ENCODE data around the gene CARD19. TPM values are rescaled to one million over a fixed set of nuclear protein-coding genes. Genes with fewer than 3 reads are reported as not detected.

CARD19 gene
- total RNA-seq (10 to 100 TPM in 1 of 6 donors, 1 to 10 TPM in 5; 4.3 to 11.0 (median 7.0) TPM), polyA plus RNA-seq (10 to 100 TPM; 15.7 to 20.4 TPM)

DNA sequence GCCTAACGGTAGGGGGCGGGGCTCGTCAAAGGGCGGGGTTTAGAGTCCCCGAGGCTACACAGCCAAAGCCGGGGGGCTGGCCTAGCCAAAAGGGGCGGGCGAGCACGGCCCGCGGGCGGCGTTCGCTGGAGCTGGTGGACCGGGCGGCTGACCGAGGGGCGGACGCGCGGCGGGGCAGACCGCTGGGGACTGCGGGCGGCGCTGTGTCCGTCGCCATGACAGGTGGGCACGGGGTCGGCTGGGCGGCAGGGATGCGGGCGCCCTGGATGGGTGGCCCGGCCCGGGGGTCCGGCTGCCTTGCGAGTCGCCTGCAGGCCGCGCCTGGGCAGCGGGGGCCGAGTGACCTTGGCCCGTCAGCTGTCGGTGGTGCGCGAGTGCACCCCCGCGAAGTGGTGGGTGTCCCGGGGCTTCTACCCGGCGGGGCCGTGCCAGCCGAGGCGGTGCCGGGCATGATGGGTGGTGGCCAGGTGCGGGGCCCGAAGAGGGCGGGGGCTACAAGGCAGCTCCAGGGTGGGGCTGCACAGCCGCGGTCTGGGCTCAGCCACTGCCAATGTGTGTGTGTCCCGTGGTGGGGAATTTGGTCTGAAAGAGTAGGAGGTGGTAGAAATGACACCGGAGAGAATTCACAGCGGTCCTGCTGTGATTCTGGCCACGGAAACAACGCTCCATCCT lies at the start of gene CARD19:
Gene CARD19, plus strand, starts transcription at position 87 of the 672 bp plus-strand sequence. Its CDS starts 129 bp downstream, at position 216.
- H3K4me1 ChIP-seq: peaks cover 0 to 25% (median 8%) of the 10 kb centered on the region in 3 donors
- FAIRE-seq (no peak), DNase-seq (peak in 2 of 6 donors; percentile 58 to 71), ATAC-seq (peak; percentile 3 to 27 (median 6))
- peak within 1 kb of the TSS; percentile 72 to 90 (median 86) for H3K27ac ChIP-seq
- no peaks in the 10 kb centered on the region for H3K36me3 ChIP-seq
- H3K9me3 ChIP-seq: no peaks in the 10 kb centered on the region
- 0 to 1% methylated on average over 59 to 65 of the region's 65 CpGs for WGBS, 2 donors
- TF ChIP-seq, protein P1, sequence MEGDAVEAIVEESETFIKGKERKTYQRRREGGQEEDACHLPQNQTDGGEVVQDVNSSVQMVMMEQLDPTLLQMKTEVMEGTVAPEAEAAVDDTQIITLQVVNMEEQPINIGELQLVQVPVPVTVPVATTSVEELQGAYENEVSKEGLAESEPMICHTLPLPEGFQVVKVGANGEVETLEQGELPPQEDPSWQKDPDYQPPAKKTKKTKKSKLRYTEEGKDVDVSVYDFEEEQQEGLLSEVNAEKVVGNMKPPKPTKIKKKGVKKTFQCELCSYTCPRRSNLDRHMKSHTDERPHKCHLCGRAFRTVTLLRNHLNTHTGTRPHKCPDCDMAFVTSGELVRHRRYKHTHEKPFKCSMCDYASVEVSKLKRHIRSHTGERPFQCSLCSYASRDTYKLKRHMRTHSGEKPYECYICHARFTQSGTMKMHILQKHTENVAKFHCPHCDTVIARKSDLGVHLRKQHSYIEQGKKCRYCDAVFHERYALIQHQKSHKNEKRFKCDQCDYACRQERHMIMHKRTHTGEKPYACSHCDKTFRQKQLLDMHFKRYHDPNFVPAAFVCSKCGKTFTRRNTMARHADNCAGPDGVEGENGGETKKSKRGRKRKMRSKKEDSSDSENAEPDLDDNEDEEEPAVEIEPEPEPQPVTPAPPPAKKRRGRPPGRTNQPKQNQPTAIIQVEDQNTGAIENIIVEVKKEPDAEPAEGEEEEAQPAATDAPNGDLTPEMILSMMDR (IDR thresholded peaks at IDR 0.05): no peak
- intact Hi-C loops (cut with DNase I): no loop called here
- peak within 1 kb of the TSS; percentile 76 to 100 (median 93) for H3K4me3 ChIP-seq
- H3K27me3 ChIP-seq: no peaks in the 10 kb centered on the region

- H3K36me3 ChIP-seq: no peaks in the 10 kb centered on the region
- H3K9me3 ChIP-seq: no peaks in the 10 kb centered on the region
- 43 to 49% methylated on average over 8 of the region's 8 CpGs for WGBS, 2 donors
- H3K27ac ChIP-seq: no peak overlapping the region
- peak in 1 of 6 donors; percentile 32 for DNase-seq
- H3K4me1 ChIP-seq: peaks cover 0 to 2% (median 0%) of the 10 kb centered on the region in 3 donors
- TF ChIP-seq, protein P1 (IDR thresholded peaks at IDR 0.05): no peak
- FAIRE-seq: no peak
- peak in 3 of 4 donors; percentile 15 to 51 (median 34) for ATAC-seq
- no peaks in the 10 kb centered on the region for H3K27me3 ChIP-seq
- intact Hi-C loops (cut with DNase I): no loop called here
- no peak overlapping the region for H3K4me3 ChIP-seq
Observed at GRCh38 chr9:93048566-93049448, 47.2 kb upstream of the CARD19 start.

DNA sequence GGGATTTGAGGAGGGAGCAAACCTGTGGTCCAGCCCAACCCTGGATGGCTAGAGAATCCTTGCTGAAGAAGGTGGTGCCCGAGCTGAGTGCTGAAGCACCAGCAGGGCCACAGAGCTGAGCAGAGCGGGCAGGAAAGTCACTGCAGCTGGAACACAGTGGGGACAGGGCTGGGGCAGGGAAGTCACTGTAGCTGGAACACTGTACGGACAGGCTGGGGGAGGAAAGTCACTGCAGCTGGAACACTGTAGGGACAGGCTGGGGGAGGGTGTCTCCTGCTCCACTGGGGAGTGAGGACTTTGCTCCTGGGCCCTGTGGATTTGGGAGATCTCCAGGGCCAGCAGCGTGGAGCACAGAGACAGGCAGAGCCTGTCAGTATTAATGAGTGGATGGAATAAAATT lies 46.5 kb upstream of the CARD19 start:
- FAIRE-seq (no peak), DNase-seq (peak in 1 of 6 donors; percentile 21), ATAC-seq (peak in 3 of 4 donors; percentile 21 to 52 (median 34))
- H3K27me3 ChIP-seq: no peaks in the 10 kb centered on the region
- 54 to 62% methylated on average over 4 of the region's 4 CpGs for WGBS, 2 donors
- H3K4me3 ChIP-seq: no peak overlapping the region
- no peaks in the 10 kb centered on the region for H3K9me3 ChIP-seq
- H3K36me3 ChIP-seq: no peaks in the 10 kb centered on the region
- H3K4me1 ChIP-seq: peaks cover 0 to 2% (median 0%) of the 10 kb centered on the region in 3 donors
- intact Hi-C loops (cut with DNase I): no loop called here
- no peak overlapping the region for H3K27ac ChIP-seq
- TF ChIP-seq, protein P1 (IDR thresholded peaks at IDR 0.05): no peak

DNA sequence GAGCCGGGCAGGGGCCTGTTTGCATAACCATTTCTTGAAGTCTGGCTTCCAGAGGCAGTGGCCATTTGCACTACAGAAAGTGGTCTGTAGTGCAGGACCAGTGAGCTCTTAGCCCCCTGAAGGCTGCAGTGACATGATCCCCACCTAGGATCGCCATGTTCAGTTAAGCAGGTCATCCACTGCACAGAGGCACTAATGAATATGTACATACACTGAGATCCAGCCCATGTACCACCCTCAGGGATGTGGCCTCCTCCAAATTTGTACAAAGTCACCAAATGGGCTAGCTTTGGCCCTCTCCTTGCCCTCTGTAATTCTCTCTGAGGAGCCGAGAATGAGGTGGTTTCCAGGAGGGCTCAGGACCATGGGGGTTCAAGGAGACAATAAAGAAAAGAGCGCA lies 45.8 kb upstream of the CARD19 start:
- H3K27ac ChIP-seq: no peak overlapping the region
- H3K4me3 ChIP-seq: no peak overlapping the region
- H3K27me3 ChIP-seq: no peaks in the 10 kb centered on the region
- peaks cover 0 to 2% (median 0%) of the 10 kb centered on the region in 3 donors for H3K4me1 ChIP-seq
- H3K36me3 ChIP-seq: no peaks in the 10 kb centered on the region
- H3K9me3 ChIP-seq: no peaks in the 10 kb centered on the region
- DNase-seq (no peak), FAIRE-seq (no peak), ATAC-seq (no peak)
- TF ChIP-seq, protein P1 (IDR thresholded peaks at IDR 0.05): no peak
- 94 to 95% methylated on average over 4 of the region's 4 CpGs for WGBS, 2 donors
- intact Hi-C loops (cut with DNase I): no loop called here

Data from pancreas (tissue), 10 donors.